Stomach (tissue), 4 donors: ENCODE results near the gene UMPS.

Source experiments
- CTCF ChIP-seq, 7 experiments: fragments of 450-650 bp in 4 of 7; fragments of 200-600 bp in 3 of 7; sonication (generic) in 3 of 7; IDR thresholded peaks; one replicate each; pipeline ENCODE4 v1.5.1; 2016 to 2019; ENCODE audit warnings: antibody characterized with exemption in 7 of 7, control low read depth in 2 of 7, mild to moderate bottlenecking in 1 of 7
- POLR2A ChIP-seq, 4 donors: fragments of 450-650 bp; IDR thresholded peaks; one replicate each; pipeline ENCODE4 v1.6.1; 2016; ENCODE audit warnings: antibody characterized with exemption in 4 of 4, control low read depth in 2 of 4, mild to moderate bottlenecking in 1 of 4, moderate library complexity in 1 of 4

- TF ChIP-seq CTCF (IDR thresholded peaks at IDR 0.05) (no peak), POLR2A (IDR thresholded peaks at IDR 0.05) (no peak)
Measured at GRCh38 chr3:124759666-124760401, 29.6 kb downstream of the UMPS start.
